ENCODE data around the gene CEP126.
A peak's percentile ranks its signal among the peaks of the same experiment; 100 is the strongest.

Gene CEP126

GRCh38 chr11:102014756-102015155 lies 99.9 kb downstream of the CEP126 start:
- no peak for DNase-seq (ENCODE audit: low read depth)

DNA sequence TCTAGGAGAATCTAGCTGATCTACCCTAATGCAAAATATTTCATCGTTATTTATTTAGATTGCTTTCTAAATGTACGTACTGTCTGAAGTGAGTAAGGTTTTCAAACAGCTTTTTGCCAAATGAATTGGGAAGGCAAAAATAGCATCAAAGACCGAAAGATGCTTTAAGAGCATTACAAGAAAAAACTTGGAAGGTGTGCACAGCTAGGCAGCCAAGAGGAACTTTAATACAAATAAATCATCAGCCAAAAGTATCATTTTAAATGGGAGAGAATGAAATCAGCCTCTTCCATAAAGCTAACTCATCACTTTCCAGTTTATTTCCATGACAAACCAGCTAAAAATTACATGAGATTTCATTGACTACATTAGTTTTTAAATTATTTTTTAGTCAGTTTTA lies 102.2 kb downstream of the CEP126 start:
- DNase-seq (ENCODE audit: low read depth): peak; percentile 37

DNA sequence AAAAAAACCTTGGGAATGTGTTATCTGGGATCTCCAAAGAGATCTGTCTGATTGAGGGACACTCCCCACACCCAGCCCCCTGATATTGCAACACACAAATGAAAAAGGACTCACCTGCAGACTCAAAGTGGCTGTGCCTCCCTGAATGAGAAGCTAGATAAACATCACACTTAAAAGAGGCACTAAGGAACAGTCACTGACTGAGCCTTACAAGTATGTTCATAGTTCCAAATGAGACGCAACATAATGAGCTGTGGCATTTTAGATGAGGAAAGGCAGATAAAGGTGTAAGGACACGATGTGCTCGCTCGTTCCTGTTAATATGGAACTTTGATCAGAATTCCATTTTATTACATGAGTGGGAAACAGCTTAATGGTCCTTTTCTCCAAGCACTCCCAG lies 111.4 kb downstream of the CEP126 start:
- DNase-seq (ENCODE audit: low read depth): no peak

GRCh38 chr11:102026959-102027358 lies 112.1 kb downstream of the CEP126 start:
- DNase-seq (ENCODE audit: low read depth): no peak

- no peak for DNase-seq (ENCODE audit: low read depth)
Observed at GRCh38 chr11:102036757-102037156, 121.9 kb downstream of the CEP126 start.

- no peak for DNase-seq (ENCODE audit: low read depth)
Observed at GRCh38 chr11:102046841-102047240, 132.0 kb downstream of the CEP126 start.

DNA sequence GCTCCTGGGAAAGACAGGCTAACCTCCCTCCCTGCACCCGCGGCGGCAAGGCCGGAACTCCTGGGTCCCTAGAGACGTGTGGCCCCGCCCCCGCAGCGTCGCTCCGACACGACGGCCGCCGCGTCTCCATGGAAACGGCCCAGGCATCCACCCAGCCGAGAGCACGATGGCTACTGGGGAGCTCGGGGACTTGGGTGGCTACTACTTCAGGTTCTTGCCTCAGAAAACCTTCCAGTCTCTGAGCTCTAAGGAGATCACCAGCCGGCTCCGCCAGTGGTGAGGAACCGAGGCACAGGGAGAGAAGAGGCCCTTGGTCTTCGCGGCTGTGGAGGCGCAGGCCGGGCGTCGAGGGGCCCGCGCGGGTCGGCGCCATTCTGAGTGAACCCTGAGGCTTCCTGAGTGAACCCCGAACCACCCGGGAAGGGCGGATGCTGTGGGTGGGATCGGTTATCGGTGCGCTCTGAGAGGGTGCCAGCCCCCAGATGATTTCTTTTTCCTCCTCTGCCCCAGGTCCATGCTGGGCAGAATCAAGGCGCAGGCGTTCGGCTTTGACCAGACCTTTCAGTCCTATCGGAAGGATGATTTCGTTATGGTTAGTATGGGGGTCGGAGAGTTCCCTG lies 132.6 kb downstream of the CEP126 start, which contains the start of gene CFAP300:
Gene CFAP300 (plus strand): TSS at position 133 of the 620 bp plus-strand sequence. CDS start 34 bp downstream, at position 167.
- DNase-seq (ENCODE audit: low read depth): peak; percentile 79

Measured in stromal cell of bone marrow (primary cell).